VCaP (cell line): Measurements from ENCODE around the gene CYB561D2.

Source experiments
- H3K27ac ChIP-seq: fragments of 450-650 bp; 2 replicates; pipeline ENCODE4 v1.5.1; 2017
- TF ChIP-seq, protein P1 (sequence below): fragments of 450-650 bp; conservative IDR thresholded peaks from 2 replicates; pipeline ENCODE4 v1.5.1; 2017; ENCODE audit warnings: mild to moderate bottlenecking, moderate library complexity

CYB561D2 gene

DNA sequence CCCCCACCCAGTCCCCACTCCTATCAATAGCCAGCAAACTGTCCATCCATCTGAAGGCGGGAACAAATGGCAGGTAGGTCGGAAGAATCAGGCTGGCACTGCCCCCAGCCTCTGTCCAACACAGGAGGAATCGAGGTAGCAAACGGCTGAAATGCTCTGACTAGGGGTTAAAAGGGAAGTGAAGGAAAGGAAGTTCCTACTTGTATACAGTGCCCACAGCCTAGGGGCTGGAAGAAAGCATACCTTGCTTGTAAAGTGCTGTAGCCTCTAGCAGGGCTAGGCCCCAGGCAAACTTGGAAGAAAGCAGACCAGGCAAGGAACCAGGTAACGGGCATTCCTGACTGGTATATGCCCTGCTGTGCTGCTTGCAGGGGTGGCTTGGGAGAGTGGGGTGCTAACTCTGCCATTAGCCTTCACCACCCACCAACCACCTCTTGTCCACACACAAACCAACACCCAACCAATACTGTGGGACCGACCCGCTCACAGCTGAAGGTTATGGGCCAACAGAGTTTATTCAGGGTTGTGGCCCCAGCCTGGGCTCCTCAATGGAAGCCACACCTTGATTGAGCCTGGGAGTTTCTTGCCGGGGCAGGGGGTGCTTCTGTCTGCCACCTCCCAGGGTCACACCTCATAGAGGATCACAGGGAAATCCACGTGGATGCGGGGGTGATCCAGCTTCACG is 25.0 kb upstream of the CYB561D2 start:
- no peak overlapping the region for H3K27ac ChIP-seq
- TF ChIP-seq, protein P1, sequence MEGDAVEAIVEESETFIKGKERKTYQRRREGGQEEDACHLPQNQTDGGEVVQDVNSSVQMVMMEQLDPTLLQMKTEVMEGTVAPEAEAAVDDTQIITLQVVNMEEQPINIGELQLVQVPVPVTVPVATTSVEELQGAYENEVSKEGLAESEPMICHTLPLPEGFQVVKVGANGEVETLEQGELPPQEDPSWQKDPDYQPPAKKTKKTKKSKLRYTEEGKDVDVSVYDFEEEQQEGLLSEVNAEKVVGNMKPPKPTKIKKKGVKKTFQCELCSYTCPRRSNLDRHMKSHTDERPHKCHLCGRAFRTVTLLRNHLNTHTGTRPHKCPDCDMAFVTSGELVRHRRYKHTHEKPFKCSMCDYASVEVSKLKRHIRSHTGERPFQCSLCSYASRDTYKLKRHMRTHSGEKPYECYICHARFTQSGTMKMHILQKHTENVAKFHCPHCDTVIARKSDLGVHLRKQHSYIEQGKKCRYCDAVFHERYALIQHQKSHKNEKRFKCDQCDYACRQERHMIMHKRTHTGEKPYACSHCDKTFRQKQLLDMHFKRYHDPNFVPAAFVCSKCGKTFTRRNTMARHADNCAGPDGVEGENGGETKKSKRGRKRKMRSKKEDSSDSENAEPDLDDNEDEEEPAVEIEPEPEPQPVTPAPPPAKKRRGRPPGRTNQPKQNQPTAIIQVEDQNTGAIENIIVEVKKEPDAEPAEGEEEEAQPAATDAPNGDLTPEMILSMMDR, result no peak

DNA sequence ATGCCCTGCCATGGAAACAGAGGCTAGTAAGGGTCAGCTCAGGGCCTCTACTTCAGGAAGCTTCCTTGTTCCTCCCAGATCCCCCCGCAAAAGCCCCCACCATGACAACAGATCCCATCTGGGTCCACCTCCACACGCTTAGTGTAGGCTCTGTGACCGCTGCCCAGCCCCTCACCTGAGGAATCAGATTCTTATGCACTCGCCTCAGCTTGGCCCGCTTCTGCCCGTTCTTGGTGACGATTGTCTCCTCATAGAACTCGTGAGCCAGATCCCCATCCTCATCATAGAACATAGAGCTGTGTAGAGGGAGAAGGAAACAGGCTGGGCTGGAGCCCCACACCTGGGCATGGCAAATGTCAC is 24.5 kb upstream of the CYB561D2 start:
- H3K27ac ChIP-seq, result no peak overlapping the region
- TF ChIP-seq, protein P1, result no peak

DNA sequence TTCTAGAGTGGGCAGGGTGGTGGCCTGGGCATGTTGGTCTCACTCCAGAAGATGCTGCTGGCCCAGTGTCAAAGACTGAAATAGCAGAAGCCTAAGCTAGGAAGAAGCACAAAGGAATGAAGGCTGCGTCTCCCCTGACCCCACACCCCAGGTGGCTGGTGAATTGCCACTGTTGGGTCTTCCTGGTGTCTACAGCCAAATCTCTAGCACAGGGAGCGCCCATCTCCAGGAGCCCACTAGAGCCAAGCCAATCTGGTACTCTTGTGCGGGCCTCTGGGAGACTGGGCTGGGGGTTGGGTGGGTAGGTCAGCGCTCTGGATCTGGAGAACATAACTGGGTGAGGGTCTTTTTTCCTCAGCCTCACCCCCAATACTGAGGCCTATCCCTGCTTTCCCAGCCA is 23.5 kb upstream of the CYB561D2 start:
- TF ChIP-seq, protein P1, result no peak
- peak overlapping the region; percentile 85 for H3K27ac ChIP-seq

DNA sequence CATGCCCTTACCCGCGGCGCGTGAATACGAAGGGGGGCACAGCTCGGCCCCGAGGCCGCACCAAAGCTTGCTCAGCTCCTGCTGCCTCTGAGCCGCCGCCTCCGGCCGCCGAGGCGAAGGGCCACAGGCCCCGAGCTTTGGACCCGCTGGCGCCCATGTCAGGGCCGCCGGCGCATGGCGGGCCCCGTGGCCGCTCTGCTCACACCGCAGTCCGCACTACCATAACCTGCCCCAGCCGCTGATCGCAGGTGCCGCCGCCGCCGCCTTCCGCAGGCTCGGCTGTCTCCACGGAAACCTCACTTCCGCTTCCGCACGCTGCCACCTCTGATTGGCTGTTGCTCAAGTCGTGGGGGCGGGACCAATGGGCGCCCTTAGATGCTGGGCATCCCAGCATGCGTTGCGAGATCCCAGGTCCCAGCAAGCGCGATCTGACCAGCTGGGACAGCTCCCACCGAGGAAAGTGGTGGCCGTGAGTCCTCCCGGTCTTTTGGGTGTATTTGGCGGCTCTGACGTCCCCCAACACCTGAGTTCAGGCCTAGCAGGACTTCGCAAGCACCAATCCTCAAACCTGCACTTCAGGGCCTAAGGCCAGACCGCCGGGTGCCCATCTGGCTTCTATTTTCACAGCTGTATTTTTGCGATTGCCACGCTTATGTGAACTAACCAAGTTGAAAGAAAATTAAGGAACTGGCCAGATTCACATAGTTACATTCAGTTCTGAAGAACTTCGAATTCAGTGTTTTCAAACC is 22.5 kb upstream of the CYB561D2 start, which contains the start of gene TUSC2:
TUSC2 (minus strand) TSS at position 281 of the 749 bp plus-strand sequence; CDS start at position 157, 124 bp downstream.
- H3K27ac ChIP-seq, result peak within 1 kb of the TSS; percentile 85
- TF ChIP-seq, protein P1, result no peak

DNA sequence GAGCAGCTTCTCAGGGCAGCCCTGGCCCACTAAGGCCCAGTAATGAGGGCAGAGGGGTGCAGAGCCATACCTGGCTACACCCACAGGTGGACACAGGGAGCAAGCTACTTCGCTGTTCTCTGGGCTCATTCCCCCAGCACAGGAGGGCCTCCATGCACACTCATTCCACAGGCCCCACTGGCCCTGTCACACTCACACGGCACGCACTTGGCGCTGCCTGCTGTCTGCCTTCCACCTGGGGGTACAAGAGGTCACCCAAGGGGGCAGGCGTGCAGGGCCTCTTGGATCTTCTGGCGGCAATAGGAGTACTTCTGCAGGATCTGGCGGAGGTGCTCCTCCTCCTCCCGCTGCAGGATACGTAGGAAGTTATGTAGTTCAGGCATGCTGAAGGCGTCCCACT is 20.3 kb upstream of the CYB561D2 start:
- TF ChIP-seq, protein P1, result no peak
- H3K27ac ChIP-seq, result no peak overlapping the region

DNA sequence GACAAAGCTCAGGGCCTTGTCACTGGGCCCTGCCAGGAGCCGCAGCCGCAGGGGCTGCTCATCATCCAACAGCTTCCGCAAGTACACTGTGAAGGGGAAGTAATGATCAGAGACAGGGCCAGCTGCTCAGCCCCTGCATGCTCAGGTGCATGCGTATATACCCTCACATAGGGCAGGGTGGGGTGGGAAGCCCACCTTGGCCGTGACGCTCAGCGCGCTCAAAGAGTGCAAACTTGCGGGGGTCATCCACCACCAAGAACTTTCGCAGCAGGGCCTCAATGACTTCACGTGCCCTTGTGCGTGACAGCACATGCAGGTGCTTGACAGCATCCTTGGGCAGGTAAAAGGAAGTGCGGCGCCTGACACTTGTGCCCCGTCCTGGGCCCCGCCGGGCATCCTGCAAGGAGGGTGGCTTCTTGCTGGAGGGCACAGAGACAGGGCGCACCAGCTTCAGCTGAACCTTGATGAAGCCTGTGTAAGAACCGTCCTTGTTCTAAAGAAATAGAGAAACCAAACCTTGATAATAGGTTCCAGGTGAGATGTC is 19.2 kb upstream of the CYB561D2 start:
- H3K27ac ChIP-seq, result peak overlapping the region; percentile 97; the same call in 1 of the 2 replicates
- TF ChIP-seq, protein P1, result no peak

DNA sequence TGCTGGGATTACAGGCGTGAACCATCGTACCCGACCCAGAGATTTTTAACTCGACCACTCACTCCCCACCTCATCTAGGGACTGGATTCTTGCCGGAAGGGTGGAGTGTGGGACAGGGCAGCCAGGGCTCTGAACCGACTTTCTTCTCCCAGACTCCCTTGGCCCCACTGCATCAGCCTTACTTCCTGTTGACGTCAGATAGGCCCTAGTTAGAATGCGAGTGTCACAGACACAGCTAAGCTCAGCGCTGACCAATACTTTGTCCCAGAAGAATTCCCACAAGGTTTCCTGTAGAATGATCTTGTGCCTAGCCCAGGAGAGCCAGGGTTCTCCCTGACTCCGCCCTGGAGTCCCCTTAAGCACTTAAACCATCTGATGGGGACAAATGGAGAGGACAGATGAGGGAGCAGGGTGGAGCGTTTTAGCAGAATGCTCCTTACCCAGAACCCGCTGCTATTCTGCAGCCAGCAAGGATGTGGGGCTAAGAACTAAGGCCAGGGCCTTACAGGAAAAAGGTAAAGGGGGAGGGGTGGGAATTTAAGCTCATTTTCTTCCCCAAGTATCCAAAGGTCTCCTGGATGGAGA is 16.8 kb upstream of the CYB561D2 start:
- peak overlapping the region; percentile 97 for H3K27ac ChIP-seq
- TF ChIP-seq, protein P1, result no peak
